Measurements from ENCODE around the gene ARL11. TPM values are rescaled to one million over a fixed set of nuclear protein-coding genes. Genes with fewer than 3 reads are reported as not detected.

ARL11 gene
- total RNA-seq (2022; extraction: Qiagen RNA extraction): not detected in 5 replicates

DNA sequence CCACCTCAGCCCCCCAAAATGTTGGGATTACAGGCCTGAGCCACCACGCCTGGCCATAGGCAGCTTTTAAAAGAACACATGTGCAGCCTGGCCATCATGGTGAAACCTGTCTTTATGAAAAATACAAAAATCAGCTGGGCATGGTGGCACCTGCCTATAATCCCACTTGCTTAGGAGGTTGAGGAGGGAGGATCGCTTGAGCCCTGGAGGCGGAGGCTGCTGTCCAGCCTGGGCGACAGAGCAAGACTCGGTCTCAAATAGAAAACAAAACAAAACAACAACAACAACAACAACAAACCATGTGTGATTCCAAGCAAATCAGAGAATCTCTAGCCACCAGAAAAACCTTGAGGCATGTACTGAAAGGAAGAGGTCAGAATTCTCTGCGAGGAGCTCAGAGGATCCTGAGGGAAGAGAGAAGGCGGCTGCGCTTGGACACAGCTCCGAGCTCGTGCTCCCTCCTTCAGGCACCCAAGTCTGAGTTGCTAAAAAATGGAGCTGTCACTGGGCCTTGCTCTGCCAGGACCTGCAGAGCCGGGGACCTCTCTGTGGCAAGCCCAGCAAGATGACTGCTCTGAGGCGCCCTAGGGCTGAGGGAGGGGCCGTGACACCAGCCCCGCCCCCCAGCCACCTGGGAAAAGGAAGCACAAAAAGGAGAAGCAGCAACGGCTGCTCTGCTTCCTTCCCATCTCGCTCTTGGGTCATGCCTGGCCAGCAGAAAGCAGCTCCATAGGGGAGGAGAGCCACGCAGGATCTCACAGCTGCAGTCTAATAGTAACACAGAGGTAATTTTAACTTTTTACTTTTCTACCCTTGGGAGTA is at the start of gene ARL11:
TSS of gene ARL11 (plus strand) at position 677 of the 822 bp plus-strand sequence. CDS start 1,941 bp downstream, outside the sequence.

DNA sequence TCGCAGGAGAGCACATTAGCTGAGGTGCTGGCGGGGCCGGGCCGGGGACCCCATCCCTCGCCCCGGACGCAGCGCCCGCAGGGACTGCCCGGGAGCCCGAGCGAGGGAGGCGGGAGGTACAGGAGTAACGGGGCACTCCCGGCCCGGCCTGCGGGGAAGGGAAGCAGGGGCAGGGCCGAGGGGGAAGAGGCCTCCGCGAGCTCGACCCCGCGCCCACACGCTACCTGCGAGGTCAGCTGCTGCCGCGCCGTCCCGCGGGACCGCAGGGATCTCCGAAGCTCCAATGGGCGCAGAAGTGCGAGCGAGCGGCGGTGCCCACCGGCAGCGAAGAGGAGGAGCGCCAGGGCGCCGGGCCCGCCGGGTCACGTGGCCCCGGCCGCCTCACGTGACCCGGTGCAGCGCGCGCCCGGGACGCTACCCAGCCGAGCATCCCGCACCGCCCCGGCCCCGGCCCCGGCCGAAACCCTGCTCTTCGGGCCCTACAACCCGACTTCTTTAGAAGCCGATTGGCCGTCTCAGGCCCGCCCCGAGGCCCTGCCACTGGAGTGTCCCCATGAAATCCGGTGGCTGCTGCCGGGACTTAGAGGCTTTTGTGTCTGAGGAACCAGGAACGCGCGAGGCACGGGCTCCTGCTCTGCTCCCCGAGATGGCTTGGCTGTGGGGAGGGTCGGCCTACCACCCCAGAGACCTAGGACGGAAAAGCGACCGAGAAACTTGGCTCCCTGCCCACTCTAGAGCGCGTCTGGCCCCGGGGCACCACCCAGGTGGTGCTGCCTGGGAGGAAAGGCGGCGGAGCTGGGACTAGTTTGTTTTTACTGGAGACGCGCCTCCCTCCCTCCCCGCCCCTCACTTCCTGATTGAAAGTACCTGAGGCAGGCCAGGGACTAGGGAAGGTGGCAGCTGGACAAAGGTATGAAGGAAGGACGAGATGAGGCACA is 42.8 kb upstream of the ARL11 start, which contains the start of gene RCBTB1:
TSS of gene RCBTB1 (minus strand) at position 339 of the 938 bp plus-strand sequence. CDS start 18,279 bp downstream, outside the sequence.

Other genes starting within 250 kb of the ARL11 start
- gene CAB39L, start 184.4 kb upstream of the ARL11 start, total RNA-seq (2022; extraction: Qiagen RNA extraction): 1.4 to 2.5 TPM (median 1.8 TPM) in 5 replicates
- 1.6 to 2.1 TPM (median 1.8 TPM) in 5 replicates for gene SETDB2, start 184.2 kb upstream of the ARL11 start, total RNA-seq (2022; extraction: Qiagen RNA extraction)
- 5.1 to 6.2 TPM (median 5.9 TPM) in 5 replicates for gene PHF11, start 132.6 kb upstream of the ARL11 start, total RNA-seq (2022; extraction: Qiagen RNA extraction)
- gene RCBTB1, start 42.9 kb upstream of the ARL11 start, total RNA-seq (2022; extraction: Qiagen RNA extraction): 7.7 to 9.6 TPM (median 8.8 TPM) in 5 replicates
- gene EBPL, start 63.0 kb downstream of the ARL11 start, total RNA-seq (2022; extraction: Qiagen RNA extraction): 38.8 to 70.0 TPM (median 68.2 TPM) in 5 replicates
- gene KPNA3, start 164.2 kb downstream of the ARL11 start, total RNA-seq (2022; extraction: Qiagen RNA extraction): 27.1 to 33.6 TPM (median 30.5 TPM) in 5 replicates

Measured in A549 treated with AZD2906 at 1 μM for 4 hours (cell line).